C4-2B (cell line): ENCODE measurements around the gene MTNR1A.

ENCODE experiments used
- ZFX ChIP-seq: fragments of 450-650 bp; IDR thresholded peaks from 2 replicates; pipeline ENCODE4 v1.6.1; 2017
- TF ChIP-seq, protein P1 (sequence below): fragments of 450-650 bp; conservative IDR thresholded peaks from 2 replicates; pipeline ENCODE4 v1.5.1; 2017; ENCODE audit warnings: mild to moderate bottlenecking

- TF ChIP-seq, protein P1, sequence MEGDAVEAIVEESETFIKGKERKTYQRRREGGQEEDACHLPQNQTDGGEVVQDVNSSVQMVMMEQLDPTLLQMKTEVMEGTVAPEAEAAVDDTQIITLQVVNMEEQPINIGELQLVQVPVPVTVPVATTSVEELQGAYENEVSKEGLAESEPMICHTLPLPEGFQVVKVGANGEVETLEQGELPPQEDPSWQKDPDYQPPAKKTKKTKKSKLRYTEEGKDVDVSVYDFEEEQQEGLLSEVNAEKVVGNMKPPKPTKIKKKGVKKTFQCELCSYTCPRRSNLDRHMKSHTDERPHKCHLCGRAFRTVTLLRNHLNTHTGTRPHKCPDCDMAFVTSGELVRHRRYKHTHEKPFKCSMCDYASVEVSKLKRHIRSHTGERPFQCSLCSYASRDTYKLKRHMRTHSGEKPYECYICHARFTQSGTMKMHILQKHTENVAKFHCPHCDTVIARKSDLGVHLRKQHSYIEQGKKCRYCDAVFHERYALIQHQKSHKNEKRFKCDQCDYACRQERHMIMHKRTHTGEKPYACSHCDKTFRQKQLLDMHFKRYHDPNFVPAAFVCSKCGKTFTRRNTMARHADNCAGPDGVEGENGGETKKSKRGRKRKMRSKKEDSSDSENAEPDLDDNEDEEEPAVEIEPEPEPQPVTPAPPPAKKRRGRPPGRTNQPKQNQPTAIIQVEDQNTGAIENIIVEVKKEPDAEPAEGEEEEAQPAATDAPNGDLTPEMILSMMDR = no peak
- no peak for TF ChIP-seq ZFX
Observed at GRCh38 chr4:186593587-186593973, 38.2 kb upstream of the MTNR1A start.
